HEK293 (cell line): ENCODE data around the gene MUC5AC.

Experiments used
- CTCF ChIA-PET: fragments of 350-600 bp; formaldehyde crosslinking; extraction: SDS; loops from one replicate; lab custom pipeline; 2021; ENCODE audit warnings: antibody characterized with exemption; lab: Yijun Ruan, JAX
- POLR2A ChIA-PET: fragments of 300-600 bp; formaldehyde crosslinking; extraction: SDS; loops from one replicate; lab custom pipeline; 2020; ENCODE audit warnings: antibody characterized with exemption, inconsistent platforms; lab: Yijun Ruan, JAX
- H3K27ac ChIP-seq: fragments of 200-500 bp; sonication (Bioruptor generic); 2 replicates; pipeline ENCODE4 v1.5.1; 2014; ENCODE audit warnings: low read depth, low read length, control low read depth, inconsistent platforms; ENCODE audit errors: extremely low read depth
- H3K36me3 ChIP-seq, 2 experiments: fragments of 200-500 bp in 1 of 2; sonication (Bioruptor generic) in 1 of 2; 1 replicate in 1 of 2; 2 replicates in 1 of 2; pipeline ENCODE4 v1.5.1; 2014 to 2017; ENCODE audit warnings: inconsistent platforms in 2 of 2, low read length in 2 of 2; ENCODE audit not compliant: control insufficient read depth in 2 of 2, insufficient read depth in 1 of 2
- H3K4me1 ChIP-seq: fragments of 200-500 bp; sonication (Bioruptor generic); 2 replicates; pipeline ENCODE4 v1.5.1; 2014; ENCODE audit warnings: mild to moderate bottlenecking, low read length, inconsistent platforms; ENCODE audit not compliant: control insufficient read depth, insufficient read depth
- H3K4me3 ChIP-seq: 2 replicates; pipeline ENCODE4 v1.5.1; 2011; ENCODE audit warnings: low read depth, mild to moderate bottlenecking, control low read depth, low read length, moderate library complexity
- H3K9me3 ChIP-seq: fragments of 200-500 bp; sonication (Bioruptor generic); 2 replicates; pipeline ENCODE4 v1.5.1; 2014; ENCODE audit warnings: low read depth, low read length, inconsistent platforms; ENCODE audit not compliant: control insufficient read depth, insufficient read depth
- ATF2 ChIP-seq: fragments of 450-650 bp; formaldehyde crosslinking; IDR thresholded peaks from 2 replicates; pipeline ENCODE4 v1.5.1; 2016; ENCODE audit warnings: missing biosample characterization, missing genetic modification characterization, low read depth
- BCL11A ChIP-seq: fragments of 450-650 bp; formaldehyde crosslinking; IDR thresholded peaks from 2 replicates; pipeline ENCODE4 v1.5.1; 2016; ENCODE audit warnings: low read depth, missing biosample characterization, missing genetic modification characterization
- OSR2 ChIP-seq: fragments of 450-650 bp; formaldehyde crosslinking; IDR thresholded peaks from 2 replicates; pipeline ENCODE4 v1.5.1; 2016; ENCODE audit warnings: missing biosample characterization, missing genetic modification characterization
- OVOL3 ChIP-seq: fragments of 450-650 bp; formaldehyde crosslinking; IDR thresholded peaks from 2 replicates; pipeline ENCODE4 v1.5.1; 2016; ENCODE audit warnings: missing biosample characterization, missing genetic modification characterization
- SP3 ChIP-seq: fragments of 450-650 bp; formaldehyde crosslinking; IDR thresholded peaks from 2 replicates; pipeline ENCODE4 v1.5.1; 2016; ENCODE audit warnings: missing biosample characterization, missing genetic modification characterization
- TSHZ1 ChIP-seq: fragments of 450-650 bp; formaldehyde crosslinking; IDR thresholded peaks from 2 replicates; pipeline ENCODE4 v1.5.1; 2016; ENCODE audit warnings: missing biosample characterization, missing genetic modification characterization, borderline replicate concordance
- ZBTB1 ChIP-seq: fragments of 450-650 bp; formaldehyde crosslinking; IDR thresholded peaks from 2 replicates; pipeline ENCODE4 v1.5.1; 2016; ENCODE audit warnings: missing biosample characterization, missing genetic modification characterization
- ZBTB8A ChIP-seq: fragments of 450-650 bp; formaldehyde crosslinking; IDR thresholded peaks from 2 replicates; pipeline ENCODE4 v1.5.1; 2016; ENCODE audit warnings: missing biosample characterization, missing genetic modification characterization
- ZFP37 ChIP-seq: fragments of 450-650 bp; formaldehyde crosslinking; IDR thresholded peaks from 2 replicates; pipeline ENCODE4 v1.5.1; 2016; ENCODE audit warnings: missing biosample characterization, missing genetic modification characterization
- ZNF211 ChIP-seq: fragments of 450-650 bp; formaldehyde crosslinking; IDR thresholded peaks from 2 replicates; pipeline ENCODE4 v1.5.1; 2016; ENCODE audit warnings: low read depth, missing biosample characterization, missing genetic modification characterization
- ZNF223 ChIP-seq: fragments of 450-650 bp; formaldehyde crosslinking; IDR thresholded peaks from 2 replicates; pipeline ENCODE4 v1.5.1; 2016; ENCODE audit warnings: missing biosample characterization, missing genetic modification characterization
- ZNF239 ChIP-seq: fragments of 450-650 bp; formaldehyde crosslinking; IDR thresholded peaks from 2 replicates; pipeline ENCODE4 v1.5.1; 2016; ENCODE audit warnings: missing biosample characterization, missing genetic modification characterization
- ZNF292 ChIP-seq: fragments of 450-650 bp; formaldehyde crosslinking; IDR thresholded peaks from 2 replicates; pipeline ENCODE4 v1.5.1; 2016; ENCODE audit warnings: low read depth, missing biosample characterization, missing genetic modification characterization, borderline replicate concordance
- ZNF341 ChIP-seq: fragments of 450-650 bp; formaldehyde crosslinking; IDR thresholded peaks from 2 replicates; pipeline ENCODE4; 2016; ENCODE audit warnings: low read depth, missing biosample characterization, missing genetic modification characterization
- ZNF423 ChIP-seq: fragments of 450-650 bp; formaldehyde crosslinking; IDR thresholded peaks from 2 replicates; pipeline ENCODE4 v1.5.1; 2016; ENCODE audit warnings: missing biosample characterization, missing genetic modification characterization
- ZNF549 ChIP-seq: fragments of 450-650 bp; IDR thresholded peaks from 2 replicates; pipeline ENCODE4 v1.5.1; 2018; ENCODE audit warnings: missing biosample characterization, missing genetic modification characterization, mild to moderate bottlenecking, inconsistent platforms, moderate library complexity
- ZNF558 ChIP-seq: fragments of 450-650 bp; formaldehyde crosslinking; IDR thresholded peaks from 2 replicates; pipeline ENCODE4 v1.5.1; 2016; ENCODE audit warnings: missing biosample characterization, missing genetic modification characterization
- ZNF600 ChIP-seq: fragments of 450-650 bp; formaldehyde crosslinking; IDR thresholded peaks from 2 replicates; pipeline ENCODE4 v1.5.1; 2016; ENCODE audit warnings: missing biosample characterization, missing genetic modification characterization
- ZNF626 ChIP-seq: fragments of 450-650 bp; sonication (Bioruptor Pico); formaldehyde crosslinking; IDR thresholded peaks from 2 replicates; pipeline ENCODE4 v1.5.1; 2018; ENCODE audit warnings: missing biosample characterization, missing genetic modification characterization, inconsistent platforms
- ZNF629 ChIP-seq: fragments of 450-650 bp; formaldehyde crosslinking; IDR thresholded peaks from 2 replicates; pipeline ENCODE4 v1.5.1; 2017; ENCODE audit warnings: missing biosample characterization, missing genetic modification characterization
- ZNF670 ChIP-seq: fragments of 450-650 bp; formaldehyde crosslinking; IDR thresholded peaks from 2 replicates; pipeline ENCODE4 v1.5.1; 2016; ENCODE audit warnings: missing biosample characterization, missing genetic modification characterization, low read depth
- TF ChIP-seq, protein P1 (sequence below): fragments of 450-650 bp; formaldehyde crosslinking; IDR thresholded peaks from 2 replicates; pipeline ENCODE4 v1.5.1; 2016; ENCODE audit warnings: missing biosample characterization, missing genetic modification characterization, low read depth
- TF ChIP-seq, protein P2 (sequence below): fragments of 450-650 bp; formaldehyde crosslinking; IDR thresholded peaks from 2 replicates; pipeline ENCODE4 v1.5.1; 2017; ENCODE audit warnings: missing biosample characterization, missing genetic modification characterization
- TF ChIP-seq, protein P3 (sequence below): fragments of 450-650 bp; formaldehyde crosslinking; IDR thresholded peaks from 2 replicates; pipeline ENCODE4 v1.5.1; 2017; ENCODE audit warnings: missing biosample characterization, missing genetic modification characterization

Gene MUC5AC

GRCh38 chr11:1232021-1232882 is 74.5 kb downstream of the MUC5AC start:
- Histone ChIP-seq H3K4me1 (no peaks in the 10 kb centered on the region), H3K4me3 (no peak overlapping the region), H3K36me3 (no peaks in the 10 kb centered on the region), H3K27ac (no peak overlapping the region), H3K9me3 (no peaks in the 10 kb centered on the region)
- TF ChIP-seq SP3 (tag by site-specific recombination), result no peak
- TF ChIP-seq OSR2 (tag by site-specific recombination), result no peak
- TF ChIP-seq ZNF423 (tag by site-specific recombination), result no peak
- no peak for TF ChIP-seq ZBTB8A (tag by site-specific recombination)
- no peak for TF ChIP-seq ZNF626
- no peak for TF ChIP-seq ZNF629 (tag by site-specific recombination)
- TF ChIP-seq ATF2 (tag by site-specific recombination), result no peak
- no peak for TF ChIP-seq BCL11A (tag by site-specific recombination)
- TF ChIP-seq, protein P1, sequence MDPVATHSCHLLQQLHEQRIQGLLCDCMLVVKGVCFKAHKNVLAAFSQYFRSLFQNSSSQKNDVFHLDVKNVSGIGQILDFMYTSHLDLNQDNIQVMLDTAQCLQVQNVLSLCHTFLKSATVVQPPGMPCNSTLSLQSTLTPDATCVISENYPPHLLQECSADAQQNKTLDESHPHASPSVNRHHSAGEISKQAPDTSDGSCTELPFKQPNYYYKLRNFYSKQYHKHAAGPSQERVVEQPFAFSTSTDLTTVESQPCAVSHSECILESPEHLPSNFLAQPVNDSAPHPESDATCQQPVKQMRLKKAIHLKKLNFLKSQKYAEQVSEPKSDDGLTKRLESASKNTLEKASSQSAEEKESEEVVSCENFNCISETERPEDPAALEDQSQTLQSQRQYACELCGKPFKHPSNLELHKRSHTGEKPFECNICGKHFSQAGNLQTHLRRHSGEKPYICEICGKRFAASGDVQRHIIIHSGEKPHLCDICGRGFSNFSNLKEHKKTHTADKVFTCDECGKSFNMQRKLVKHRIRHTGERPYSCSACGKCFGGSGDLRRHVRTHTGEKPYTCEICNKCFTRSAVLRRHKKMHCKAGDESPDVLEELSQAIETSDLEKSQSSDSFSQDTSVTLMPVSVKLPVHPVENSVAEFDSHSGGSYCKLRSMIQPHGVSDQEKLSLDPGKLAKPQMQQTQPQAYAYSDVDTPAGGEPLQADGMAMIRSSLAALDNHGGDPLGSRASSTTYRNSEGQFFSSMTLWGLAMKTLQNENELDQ (tag by site-specific recombination), result no peak
- no peak for TF ChIP-seq ZNF292 (tag by site-specific recombination)
- ChIA-PET CTCF (no interaction called here), POLR2A (no interaction called here)

DNA sequence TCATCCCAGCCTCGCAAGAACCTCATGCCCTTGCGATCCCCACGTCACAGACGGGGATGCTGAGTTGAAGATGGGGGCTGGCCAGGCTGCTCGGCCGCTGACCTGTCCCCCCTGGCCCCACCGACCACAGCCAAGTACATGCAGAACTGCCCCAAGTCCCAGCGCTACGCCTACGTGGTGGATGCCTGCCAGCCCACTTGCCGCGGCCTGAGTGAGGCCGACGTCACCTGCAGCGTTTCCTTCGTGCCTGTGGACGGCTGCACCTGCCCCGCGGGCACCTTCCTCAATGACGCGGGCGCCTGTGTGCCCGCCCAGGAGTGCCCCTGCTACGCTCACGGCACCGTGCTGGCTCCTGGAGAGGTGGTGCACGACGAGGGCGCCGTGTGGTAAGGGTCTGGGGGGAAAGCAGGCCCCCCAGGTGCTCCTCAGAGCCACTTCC is 75.1 kb downstream of the MUC5AC start:
- POLR2A ChIA-PET, result no interaction called here
- H3K27ac ChIP-seq, result no peak overlapping the region
- no peaks in the 10 kb centered on the region for H3K4me1 ChIP-seq
- no peaks in the 10 kb centered on the region for H3K9me3 ChIP-seq
- H3K4me3 ChIP-seq, result no peak overlapping the region
- no peaks in the 10 kb centered on the region for H3K36me3 ChIP-seq
- CTCF ChIA-PET, result no interaction called here
- TF ChIP-seq TSHZ1 (tag by site-specific recombination), result no peak
- TF ChIP-seq ZNF211 (tag by site-specific recombination), result no peak
- TF ChIP-seq, protein P2, sequence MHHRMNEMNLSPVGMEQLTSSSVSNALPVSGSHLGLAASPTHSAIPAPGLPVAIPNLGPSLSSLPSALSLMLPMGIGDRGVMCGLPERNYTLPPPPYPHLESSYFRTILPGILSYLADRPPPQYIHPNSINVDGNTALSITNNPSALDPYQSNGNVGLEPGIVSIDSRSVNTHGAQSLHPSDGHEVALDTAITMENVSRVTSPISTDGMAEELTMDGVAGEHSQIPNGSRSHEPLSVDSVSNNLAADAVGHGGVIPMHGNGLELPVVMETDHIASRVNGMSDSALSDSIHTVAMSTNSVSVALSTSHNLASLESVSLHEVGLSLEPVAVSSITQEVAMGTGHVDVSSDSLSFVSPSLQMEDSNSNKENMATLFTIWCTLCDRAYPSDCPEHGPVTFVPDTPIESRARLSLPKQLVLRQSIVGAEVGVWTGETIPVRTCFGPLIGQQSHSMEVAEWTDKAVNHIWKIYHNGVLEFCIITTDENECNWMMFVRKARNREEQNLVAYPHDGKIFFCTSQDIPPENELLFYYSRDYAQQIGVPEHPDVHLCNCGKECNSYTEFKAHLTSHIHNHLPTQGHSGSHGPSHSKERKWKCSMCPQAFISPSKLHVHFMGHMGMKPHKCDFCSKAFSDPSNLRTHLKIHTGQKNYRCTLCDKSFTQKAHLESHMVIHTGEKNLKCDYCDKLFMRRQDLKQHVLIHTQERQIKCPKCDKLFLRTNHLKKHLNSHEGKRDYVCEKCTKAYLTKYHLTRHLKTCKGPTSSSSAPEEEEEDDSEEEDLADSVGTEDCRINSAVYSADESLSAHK (tag by site-specific recombination), result no peak
- TF ChIP-seq ZNF600 (tag by site-specific recombination), result no peak
- no peak for TF ChIP-seq ZFP37 (tag by site-specific recombination)
- no peak for TF ChIP-seq ZNF558 (tag by site-specific recombination)
- TF ChIP-seq, protein P3, sequence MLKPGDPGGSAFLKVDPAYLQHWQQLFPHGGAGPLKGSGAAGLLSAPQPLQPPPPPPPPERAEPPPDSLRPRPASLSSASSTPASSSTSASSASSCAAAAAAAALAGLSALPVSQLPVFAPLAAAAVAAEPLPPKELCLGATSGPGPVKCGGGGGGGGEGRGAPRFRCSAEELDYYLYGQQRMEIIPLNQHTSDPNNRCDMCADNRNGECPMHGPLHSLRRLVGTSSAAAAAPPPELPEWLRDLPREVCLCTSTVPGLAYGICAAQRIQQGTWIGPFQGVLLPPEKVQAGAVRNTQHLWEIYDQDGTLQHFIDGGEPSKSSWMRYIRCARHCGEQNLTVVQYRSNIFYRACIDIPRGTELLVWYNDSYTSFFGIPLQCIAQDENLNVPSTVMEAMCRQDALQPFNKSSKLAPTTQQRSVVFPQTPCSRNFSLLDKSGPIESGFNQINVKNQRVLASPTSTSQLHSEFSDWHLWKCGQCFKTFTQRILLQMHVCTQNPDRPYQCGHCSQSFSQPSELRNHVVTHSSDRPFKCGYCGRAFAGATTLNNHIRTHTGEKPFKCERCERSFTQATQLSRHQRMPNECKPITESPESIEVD (tag by site-specific recombination), result no peak
- no peak for TF ChIP-seq ZNF223 (tag by site-specific recombination)
- no peak for TF ChIP-seq ZNF341 (tag by site-specific recombination)
- no peak for TF ChIP-seq ZNF549
- TF ChIP-seq OVOL3 (tag by site-specific recombination), result no peak
- TF ChIP-seq ZBTB1 (tag by site-specific recombination), result no peak
- TF ChIP-seq ZNF670 (tag by site-specific recombination), result no peak
- TF ChIP-seq ZNF239 (tag by site-specific recombination), result no peak
